ENCODE data around the gene TOMM22. TPM values are rescaled to one million over a fixed set of nuclear protein-coding genes. Genes with fewer than 3 reads are reported as not detected.

Gene TOMM22
- total RNA-seq, 2 experiments from 2014 or later = 51.8 to 114 TPM

- BruUV-seq (replicated peaks) = no TSS peak
- Histone ChIP-seq H3K4me1 (ENCODE audit: insufficient read depth, low read length, poor library complexity, severe bottlenecking) (no peaks in the 10 kb centered on the region), H3K4me2 (ENCODE audit: low read length) (no peak overlapping the region), H4K20me1 (ENCODE audit: insufficient read depth, low read length) (no peaks in the 10 kb centered on the region), H3K36me3 (ENCODE audit: insufficient read depth, low read length) (peaks cover 89% of the 10 kb centered on the region), H3K79me2 (ENCODE audit: insufficient read depth, low read depth, low read length) (no peaks in the 10 kb centered on the region), H3K9me3 (ENCODE audit: low read length) (no peaks in the 10 kb centered on the region), H2AFZ (ENCODE audit: low read length) (no peak overlapping the region), H3K4me3 (ENCODE audit: low read depth, low read length, poor library complexity, severe bottlenecking) (no peak overlapping the region), H3K27ac (ENCODE audit: low read depth, low read length, poor library complexity, severe bottlenecking) (no peak overlapping the region), H3K9me2 (ENCODE audit: insufficient read depth, low read length) (no peaks in the 10 kb centered on the region)
- TF ChIP-seq CTCF (conservative IDR thresholded peaks at IDR 0.05; ENCODE audit: low read length) (peak; percentile 80), EZH2phosphoT487 (IDR thresholded peaks at IDR 0.05; ENCODE audit: borderline replicate concordance, low read depth, low read length) (no peak)
- intact Hi-C loops (cut with micrococcal nuclease; ENCODE audit: unreplicated experiment) = no loop called here
- ChIA-PET POLR2A (no interaction called here), CTCF (ENCODE audit: unreplicated experiment) (interaction anchor here (1.2 to 1.3 kb wide), 2 partner anchors 15 to 27 kb away, joined by 3 to 5 read pairs; no protein-coding TSS in a partner anchor)
- DNase-seq (ENCODE audit: low spot score) = peak; percentile 62
Observed at GRCh38 chr22:38724926-38725571, 43.3 kb downstream of the TOMM22 start.

- Histone ChIP-seq H3K9me2 (ENCODE audit: insufficient read depth, low read length) (no peaks in the 10 kb centered on the region), H3K9me3 (ENCODE audit: low read length) (no peaks in the 10 kb centered on the region), H3K4me1 (ENCODE audit: insufficient read depth, low read length, poor library complexity, severe bottlenecking) (no peaks in the 10 kb centered on the region), H2AFZ (ENCODE audit: low read length) (no peak overlapping the region), H3K79me2 (ENCODE audit: insufficient read depth, low read depth, low read length) (no peaks in the 10 kb centered on the region), H3K27ac (ENCODE audit: low read depth, low read length, poor library complexity, severe bottlenecking) (no peak overlapping the region), H3K4me2 (ENCODE audit: low read length) (no peak overlapping the region), H3K36me3 (ENCODE audit: insufficient read depth, low read length) (peaks cover 92% of the 10 kb centered on the region), H4K20me1 (ENCODE audit: insufficient read depth, low read length) (no peaks in the 10 kb centered on the region), H3K4me3 (ENCODE audit: low read depth, low read length, poor library complexity, severe bottlenecking) (no peak overlapping the region)
- no peak for DNase-seq (ENCODE audit: low spot score)
- CTCF ChIA-PET (ENCODE audit: unreplicated experiment) = no interaction called here
- no TSS peak for BruUV-seq (replicated peaks)
- no peak for TF ChIP-seq CTCF (conservative IDR thresholded peaks at IDR 0.05; ENCODE audit: low read length)
- TF ChIP-seq EZH2phosphoT487 (IDR thresholded peaks at IDR 0.05; ENCODE audit: borderline replicate concordance, low read depth, low read length) = no peak
- intact Hi-C loops (cut with micrococcal nuclease; ENCODE audit: unreplicated experiment) = no loop called here
- POLR2A ChIA-PET = no interaction called here
Observed at GRCh38 chr22:38725900-38726655, 44.3 kb downstream of the TOMM22 start.

GRCh38 chr22:38727123-38727522 lies 45.4 kb downstream of the TOMM22 start:
- H3K79me2 ChIP-seq (ENCODE audit: insufficient read depth, low read depth, low read length) = no peaks in the 10 kb centered on the region
- H4K20me1 ChIP-seq (ENCODE audit: insufficient read depth, low read length) = no peaks in the 10 kb centered on the region
- no peak overlapping the region for H2AFZ ChIP-seq (ENCODE audit: low read length)
- H3K4me3 ChIP-seq (ENCODE audit: low read depth, low read length, poor library complexity, severe bottlenecking) = no peak overlapping the region
- no peaks in the 10 kb centered on the region for H3K4me1 ChIP-seq (ENCODE audit: insufficient read depth, low read length, poor library complexity, severe bottlenecking)
- H3K36me3 ChIP-seq (ENCODE audit: insufficient read depth, low read length) = peaks cover 94% of the 10 kb centered on the region
- ChIA-PET POLR2A (no interaction called here), CTCF (ENCODE audit: unreplicated experiment) (no interaction called here)
- H3K27ac ChIP-seq (ENCODE audit: low read depth, low read length, poor library complexity, severe bottlenecking) = no peak overlapping the region
- TF ChIP-seq EZH2phosphoT487 (IDR thresholded peaks at IDR 0.05; ENCODE audit: borderline replicate concordance, low read depth, low read length) (no peak), CTCF (conservative IDR thresholded peaks at IDR 0.05; ENCODE audit: low read length) (no peak)
- intact Hi-C loops (cut with micrococcal nuclease; ENCODE audit: unreplicated experiment) = no loop called here
- no peaks in the 10 kb centered on the region for H3K9me2 ChIP-seq (ENCODE audit: insufficient read depth, low read length)
- DNase-seq (ENCODE audit: low spot score) = no peak
- H3K9me3 ChIP-seq (ENCODE audit: low read length) = no peaks in the 10 kb centered on the region
- BruUV-seq (replicated peaks) = no TSS peak
- no peak overlapping the region for H3K4me2 ChIP-seq (ENCODE audit: low read length)
